IMR-90 (cell line): ENCODE data around the gene ECHS1.

ENCODE experiments used
- BHLHE40 ChIP-seq: fragments of 150-350 bp; IDR thresholded peaks from 2 replicates; pipeline ENCODE4 v1.6.1; 2016; ENCODE audit warnings: mild to moderate bottlenecking, low read depth, low read length
- CEBPB ChIP-seq: IDR thresholded peaks from 2 replicates; pipeline ENCODE4 v1.6.1; 2012; ENCODE audit warnings: low read depth, low read length, improper control_type of control experiment
- FOS ChIP-seq: fragments of 150-350 bp; IDR thresholded peaks from 2 replicates; pipeline ENCODE4 v1.6.1; 2016; ENCODE audit warnings: low read depth, low read length
- MAZ ChIP-seq: IDR thresholded peaks from 2 replicates; pipeline ENCODE4 v1.6.1; 2012; ENCODE audit warnings: low read depth, mild to moderate bottlenecking, low read length, improper control_type of control experiment, moderate library complexity, borderline replicate concordance
- MXI1 ChIP-seq: IDR thresholded peaks from 2 replicates; pipeline ENCODE4 v1.6.1; 2012; ENCODE audit warnings: low read depth, mild to moderate bottlenecking, low read length, moderate library complexity, borderline replicate concordance
- NFE2L2 ChIP-seq: fragments of 150-350 bp; IDR thresholded peaks from 2 replicates; pipeline ENCODE4 v1.6.1; 2016; ENCODE audit warnings: low read depth, mild to moderate bottlenecking, low read length
- POLR2A ChIP-seq: IDR thresholded peaks from 2 replicates; pipeline ENCODE4 v1.6.1; 2012; ENCODE audit warnings: mild to moderate bottlenecking, low read depth, low read length
- RAD21 ChIP-seq: IDR thresholded peaks from 2 replicates; pipeline ENCODE4 v1.6.1; 2012; ENCODE audit warnings: low read length, improper control_type of control experiment
- RCOR1 ChIP-seq: IDR thresholded peaks from 2 replicates; pipeline ENCODE4 v1.6.1; 2012; ENCODE audit warnings: mild to moderate bottlenecking, low read length, improper control_type of control experiment; ENCODE audit not compliant: insufficient replicate concordance
- RFX5 ChIP-seq: IDR thresholded peaks from 2 replicates; pipeline ENCODE4 v1.8.0; 2012; ENCODE audit warnings: low read depth, mild to moderate bottlenecking, low read length, moderate library complexity
- TF ChIP-seq, protein P1 (sequence below): conservative IDR thresholded peaks from 2 replicates; pipeline ENCODE4 v1.5.1; 2012; ENCODE audit warnings: mild to moderate bottlenecking, low read depth, low read length, improper control_type of control experiment
- TF ChIP-seq, protein P2 (sequence below): fragments of 150-350 bp; IDR thresholded peaks from 2 replicates; pipeline ENCODE4 v1.6.1; 2016; ENCODE audit warnings: low read depth, mild to moderate bottlenecking, low read length, moderate library complexity, borderline replicate concordance

DNA sequence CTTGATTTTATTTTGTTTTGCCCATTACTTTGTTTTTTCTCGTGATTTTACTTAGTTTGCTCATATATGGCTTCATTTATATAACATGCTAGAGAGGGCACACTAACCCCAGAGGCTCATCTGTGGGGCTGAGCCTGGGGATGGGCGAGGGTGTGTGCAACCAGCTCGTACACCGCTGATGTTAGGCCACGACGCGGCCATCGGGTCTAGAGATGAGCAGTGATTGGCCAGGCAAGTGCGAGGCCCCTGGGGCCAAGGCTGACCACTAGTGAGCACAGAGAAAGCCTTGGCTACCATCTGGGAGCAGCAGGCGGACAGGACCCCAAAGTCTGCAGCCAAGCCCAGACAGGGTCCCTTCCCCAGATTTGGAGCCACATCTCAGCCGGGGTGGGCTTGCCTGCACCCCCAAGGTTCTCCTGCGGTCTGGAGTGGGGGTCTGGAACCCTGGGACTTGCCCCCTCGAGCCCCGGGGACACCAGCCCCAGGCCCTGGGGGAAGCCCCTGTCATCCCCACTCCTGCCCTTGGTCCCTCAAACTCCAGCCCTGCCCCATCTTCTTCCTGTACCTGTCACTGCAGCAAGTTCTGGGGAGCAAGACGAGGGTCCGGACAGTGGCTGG lies 19.1 kb downstream of the ECHS1 start:
- no peak for TF ChIP-seq POLR2A
- no peak for TF ChIP-seq RFX5
- TF ChIP-seq CEBPB, result no peak
- TF ChIP-seq, protein P1, sequence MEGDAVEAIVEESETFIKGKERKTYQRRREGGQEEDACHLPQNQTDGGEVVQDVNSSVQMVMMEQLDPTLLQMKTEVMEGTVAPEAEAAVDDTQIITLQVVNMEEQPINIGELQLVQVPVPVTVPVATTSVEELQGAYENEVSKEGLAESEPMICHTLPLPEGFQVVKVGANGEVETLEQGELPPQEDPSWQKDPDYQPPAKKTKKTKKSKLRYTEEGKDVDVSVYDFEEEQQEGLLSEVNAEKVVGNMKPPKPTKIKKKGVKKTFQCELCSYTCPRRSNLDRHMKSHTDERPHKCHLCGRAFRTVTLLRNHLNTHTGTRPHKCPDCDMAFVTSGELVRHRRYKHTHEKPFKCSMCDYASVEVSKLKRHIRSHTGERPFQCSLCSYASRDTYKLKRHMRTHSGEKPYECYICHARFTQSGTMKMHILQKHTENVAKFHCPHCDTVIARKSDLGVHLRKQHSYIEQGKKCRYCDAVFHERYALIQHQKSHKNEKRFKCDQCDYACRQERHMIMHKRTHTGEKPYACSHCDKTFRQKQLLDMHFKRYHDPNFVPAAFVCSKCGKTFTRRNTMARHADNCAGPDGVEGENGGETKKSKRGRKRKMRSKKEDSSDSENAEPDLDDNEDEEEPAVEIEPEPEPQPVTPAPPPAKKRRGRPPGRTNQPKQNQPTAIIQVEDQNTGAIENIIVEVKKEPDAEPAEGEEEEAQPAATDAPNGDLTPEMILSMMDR, result no peak
- no peak for TF ChIP-seq MAZ
- no peak for TF ChIP-seq NFE2L2
- TF ChIP-seq, protein P2, sequence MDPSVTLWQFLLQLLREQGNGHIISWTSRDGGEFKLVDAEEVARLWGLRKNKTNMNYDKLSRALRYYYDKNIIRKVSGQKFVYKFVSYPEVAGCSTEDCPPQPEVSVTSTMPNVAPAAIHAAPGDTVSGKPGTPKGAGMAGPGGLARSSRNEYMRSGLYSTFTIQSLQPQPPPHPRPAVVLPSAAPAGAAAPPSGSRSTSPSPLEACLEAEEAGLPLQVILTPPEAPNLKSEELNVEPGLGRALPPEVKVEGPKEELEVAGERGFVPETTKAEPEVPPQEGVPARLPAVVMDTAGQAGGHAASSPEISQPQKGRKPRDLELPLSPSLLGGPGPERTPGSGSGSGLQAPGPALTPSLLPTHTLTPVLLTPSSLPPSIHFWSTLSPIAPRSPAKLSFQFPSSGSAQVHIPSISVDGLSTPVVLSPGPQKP, result no peak
- TF ChIP-seq RAD21, result no peak
- no peak for TF ChIP-seq MXI1
- no peak for TF ChIP-seq BHLHE40
- TF ChIP-seq RCOR1, result no peak
- no peak for TF ChIP-seq FOS
